HEK293 (cell line): ENCODE measurements around the gene SPACA9.

ENCODE experiments used
- KLF8 ChIP-seq: fragments of 450-650 bp; formaldehyde crosslinking; IDR thresholded peaks from 2 replicates; pipeline ENCODE4 v1.5.1; 2016; ENCODE audit warnings: missing biosample characterization, missing genetic modification characterization
- MEIS1 ChIP-seq: sonication (generic); formaldehyde crosslinking; IDR thresholded peaks from 2 replicates; pipeline ENCODE4 v1.8.1; 2022; ENCODE audit warnings: missing genetic modification reagents, mild to moderate bottlenecking, borderline replicate concordance
- PBX3 ChIP-seq: sonication (generic); formaldehyde crosslinking; IDR thresholded peaks from 2 replicates; pipeline ENCODE4 v1.8.1; 2022; ENCODE audit warnings: mild to moderate bottlenecking, moderate library complexity, missing genetic modification reagents
- YY2 ChIP-seq: fragments of 450-650 bp; formaldehyde crosslinking; IDR thresholded peaks from 2 replicates; pipeline ENCODE4 v1.5.1; 2016; ENCODE audit warnings: missing biosample characterization, missing genetic modification characterization
- ZBTB48 ChIP-seq: fragments of 450-650 bp; formaldehyde crosslinking; IDR thresholded peaks from 2 replicates; pipeline ENCODE4 v1.5.1; 2016; ENCODE audit warnings: missing biosample characterization, missing genetic modification characterization
- ZBTB7A ChIP-seq: fragments of 450-650 bp; formaldehyde crosslinking; IDR thresholded peaks from 2 replicates; pipeline ENCODE4 v1.5.1; 2016; ENCODE audit warnings: low read depth, missing biosample characterization, missing genetic modification characterization
- ZNF114 ChIP-seq: fragments of 450-650 bp; formaldehyde crosslinking; IDR thresholded peaks from 2 replicates; pipeline ENCODE4 v1.5.0; 2017; ENCODE audit warnings: missing biosample characterization, missing genetic modification characterization
- ZNF391 ChIP-seq: fragments of 450-650 bp; formaldehyde crosslinking; IDR thresholded peaks from 2 replicates; pipeline ENCODE4 v1.5.1; 2016; ENCODE audit warnings: low read depth, missing biosample characterization, missing genetic modification characterization, borderline replicate concordance
- ZNF398 ChIP-seq: fragments of 450-650 bp; formaldehyde crosslinking; IDR thresholded peaks from 2 replicates; pipeline ENCODE4 v1.5.1; 2017; ENCODE audit warnings: missing biosample characterization, missing genetic modification characterization
- ZNF404 ChIP-seq: fragments of 450-650 bp; formaldehyde crosslinking; IDR thresholded peaks from 2 replicates; pipeline ENCODE4 v1.5.1; 2017; ENCODE audit warnings: missing biosample characterization, missing genetic modification characterization
- ZNF423 ChIP-seq: fragments of 450-650 bp; formaldehyde crosslinking; IDR thresholded peaks from 2 replicates; pipeline ENCODE4 v1.5.1; 2016; ENCODE audit warnings: missing biosample characterization, missing genetic modification characterization
- ZNF426 ChIP-seq: fragments of 450-650 bp; formaldehyde crosslinking; IDR thresholded peaks from 2 replicates; pipeline ENCODE4 v1.5.1; 2017; ENCODE audit warnings: missing biosample characterization, missing genetic modification characterization, mild to moderate bottlenecking, inconsistent platforms, moderate library complexity
- ZNF473 ChIP-seq: fragments of 450-650 bp; formaldehyde crosslinking; IDR thresholded peaks from 2 replicates; pipeline ENCODE4 v1.5.1; 2017; ENCODE audit warnings: missing biosample characterization, missing genetic modification characterization
- ZNF530 ChIP-seq: fragments of 450-650 bp; formaldehyde crosslinking; IDR thresholded peaks from 2 replicates; pipeline ENCODE4 v1.5.1; 2016; ENCODE audit warnings: low read depth, missing biosample characterization, missing genetic modification characterization
- ZNF555 ChIP-seq: fragments of 450-650 bp; formaldehyde crosslinking; conservative IDR thresholded peaks from 2 replicates; pipeline ENCODE4 v1.5.1; 2017; ENCODE audit warnings: missing biosample characterization, mild to moderate bottlenecking, missing genetic modification characterization, inconsistent platforms
- ZNF629 ChIP-seq: fragments of 450-650 bp; formaldehyde crosslinking; IDR thresholded peaks from 2 replicates; pipeline ENCODE4 v1.5.1; 2017; ENCODE audit warnings: missing biosample characterization, missing genetic modification characterization
- ZNF660 ChIP-seq: fragments of 450-650 bp; IDR thresholded peaks from 2 replicates; pipeline ENCODE4 v1.5.1; 2018; ENCODE audit warnings: missing biosample characterization, mild to moderate bottlenecking, missing genetic modification characterization
- ZNF670 ChIP-seq: fragments of 450-650 bp; formaldehyde crosslinking; IDR thresholded peaks from 2 replicates; pipeline ENCODE4 v1.5.1; 2016; ENCODE audit warnings: missing biosample characterization, missing genetic modification characterization, low read depth
- ZNF704 ChIP-seq: fragments of 450-650 bp; formaldehyde crosslinking; IDR thresholded peaks from 2 replicates; pipeline ENCODE4 v1.5.1; 2016; ENCODE audit warnings: missing biosample characterization, missing genetic modification characterization
- ZNF777 ChIP-seq: fragments of 450-650 bp; formaldehyde crosslinking; IDR thresholded peaks from 2 replicates; pipeline ENCODE4 v1.5.1; 2017; ENCODE audit warnings: missing biosample characterization, missing genetic modification characterization, borderline replicate concordance
- ZNF785 ChIP-seq: fragments of 450-650 bp; formaldehyde crosslinking; IDR thresholded peaks from 2 replicates; pipeline ENCODE4 v1.5.1; 2016; ENCODE audit warnings: missing biosample characterization, missing genetic modification characterization
- ZXDB ChIP-seq: fragments of 450-650 bp; formaldehyde crosslinking; IDR thresholded peaks from 2 replicates; pipeline ENCODE4 v1.5.1; 2016; ENCODE audit warnings: missing biosample characterization, missing genetic modification characterization
- TF ChIP-seq, protein P1 (sequence below): fragments of 450-650 bp; formaldehyde crosslinking; IDR thresholded peaks from 2 replicates; pipeline ENCODE4 v1.5.1; 2016; ENCODE audit warnings: missing biosample characterization, missing genetic modification characterization
- TF ChIP-seq, protein P2 (sequence below): fragments of 450-650 bp; formaldehyde crosslinking; IDR thresholded peaks from 2 replicates; pipeline ENCODE4 v1.5.1; 2016; ENCODE audit warnings: missing biosample characterization, missing genetic modification characterization
- TF ChIP-seq, protein P3 (sequence below): fragments of 450-650 bp; formaldehyde crosslinking; IDR thresholded peaks from 2 replicates; pipeline ENCODE4 v1.5.1; 2016; ENCODE audit warnings: missing biosample characterization, missing genetic modification characterization
- TF ChIP-seq, protein P4 (sequence below): fragments of 450-650 bp; formaldehyde crosslinking; IDR thresholded peaks from 2 replicates; pipeline ENCODE4 v1.5.1; 2016; ENCODE audit warnings: missing biosample characterization, missing genetic modification characterization

The SPACA9 gene

GRCh38 chr9:132877824-132878694 lies 639 bp upstream of the SPACA9 start, which contains the start of gene AK8 (continued):
- TF ChIP-seq ZBTB7A (tag by site-specific recombination) (no peak; the same call in 1 of the 2 replicates), ZNF660 (peak; percentile 80), ZNF404 (tag by site-specific recombination) (no peak), ZBTB48 (tag by site-specific recombination) (peak; percentile 31; the same call in 1 of the 2 replicates), ZNF555 (tag by site-specific recombination) (no peak), PBX3 (CRISPR knock-in tag) (0 out of 2 replicates have a peak, but pooled peaks have one; percentile 54), ZNF785 (tag by site-specific recombination) (0 out of 2 replicates have a peak, but pooled peaks have one; percentile 36), ZNF398 (tag by site-specific recombination) (0 out of 2 replicates have a peak, but pooled peaks have one; percentile 10), KLF8 (tag by site-specific recombination) (peak; percentile 96), ZXDB (tag by site-specific recombination) (peak; percentile 67), ZNF426 (tag by site-specific recombination) (no peak), ZNF423 (tag by site-specific recombination) (no peak), ZNF670 (tag by site-specific recombination) (no peak), ZNF629 (tag by site-specific recombination) (peak; percentile 50), ZNF777 (tag by site-specific recombination) (peak; percentile 98), MEIS1 (CRISPR knock-in tag) (no peak), ZNF473 (no peak), ZNF114 (no peak), ZNF391 (tag by site-specific recombination) (no peak), YY2 (tag by site-specific recombination) (peak; percentile 58), ZNF704 (no peak), ZNF530 (tag by site-specific recombination) (no peak)
- TF ChIP-seq, protein P1, sequence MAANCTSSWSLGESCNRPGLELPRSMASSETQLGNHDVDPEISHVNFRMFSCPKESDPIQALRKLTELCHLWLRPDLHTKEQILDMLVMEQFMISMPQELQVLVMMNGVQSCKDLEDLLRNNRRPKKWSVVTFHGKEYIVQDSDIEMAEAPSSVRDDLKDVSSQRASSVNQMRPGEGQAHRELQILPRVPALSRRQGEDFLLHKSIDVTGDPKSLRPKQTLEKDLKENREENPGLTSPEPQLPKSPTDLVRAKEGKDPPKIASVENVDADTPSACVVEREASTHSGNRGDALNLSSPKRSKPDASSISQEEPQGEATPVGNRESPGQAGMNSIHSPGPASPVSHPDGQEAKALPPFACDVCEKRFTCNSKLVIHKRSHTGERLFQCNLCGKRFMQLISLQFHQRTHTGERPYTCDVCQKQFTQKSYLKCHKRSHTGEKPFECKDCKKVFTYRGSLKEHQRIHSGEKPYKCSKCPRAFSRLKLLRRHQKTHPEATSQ (tag by site-specific recombination) = 0 out of 2 replicates have a peak, but pooled peaks have one; percentile 45
- TF ChIP-seq, protein P2, sequence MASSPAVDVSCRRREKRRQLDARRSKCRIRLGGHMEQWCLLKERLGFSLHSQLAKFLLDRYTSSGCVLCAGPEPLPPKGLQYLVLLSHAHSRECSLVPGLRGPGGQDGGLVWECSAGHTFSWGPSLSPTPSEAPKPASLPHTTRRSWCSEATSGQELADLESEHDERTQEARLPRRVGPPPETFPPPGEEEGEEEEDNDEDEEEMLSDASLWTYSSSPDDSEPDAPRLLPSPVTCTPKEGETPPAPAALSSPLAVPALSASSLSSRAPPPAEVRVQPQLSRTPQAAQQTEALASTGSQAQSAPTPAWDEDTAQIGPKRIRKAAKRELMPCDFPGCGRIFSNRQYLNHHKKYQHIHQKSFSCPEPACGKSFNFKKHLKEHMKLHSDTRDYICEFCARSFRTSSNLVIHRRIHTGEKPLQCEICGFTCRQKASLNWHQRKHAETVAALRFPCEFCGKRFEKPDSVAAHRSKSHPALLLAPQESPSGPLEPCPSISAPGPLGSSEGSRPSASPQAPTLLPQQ (tag by site-specific recombination) = peak; percentile 92
- TF ChIP-seq, protein P3, sequence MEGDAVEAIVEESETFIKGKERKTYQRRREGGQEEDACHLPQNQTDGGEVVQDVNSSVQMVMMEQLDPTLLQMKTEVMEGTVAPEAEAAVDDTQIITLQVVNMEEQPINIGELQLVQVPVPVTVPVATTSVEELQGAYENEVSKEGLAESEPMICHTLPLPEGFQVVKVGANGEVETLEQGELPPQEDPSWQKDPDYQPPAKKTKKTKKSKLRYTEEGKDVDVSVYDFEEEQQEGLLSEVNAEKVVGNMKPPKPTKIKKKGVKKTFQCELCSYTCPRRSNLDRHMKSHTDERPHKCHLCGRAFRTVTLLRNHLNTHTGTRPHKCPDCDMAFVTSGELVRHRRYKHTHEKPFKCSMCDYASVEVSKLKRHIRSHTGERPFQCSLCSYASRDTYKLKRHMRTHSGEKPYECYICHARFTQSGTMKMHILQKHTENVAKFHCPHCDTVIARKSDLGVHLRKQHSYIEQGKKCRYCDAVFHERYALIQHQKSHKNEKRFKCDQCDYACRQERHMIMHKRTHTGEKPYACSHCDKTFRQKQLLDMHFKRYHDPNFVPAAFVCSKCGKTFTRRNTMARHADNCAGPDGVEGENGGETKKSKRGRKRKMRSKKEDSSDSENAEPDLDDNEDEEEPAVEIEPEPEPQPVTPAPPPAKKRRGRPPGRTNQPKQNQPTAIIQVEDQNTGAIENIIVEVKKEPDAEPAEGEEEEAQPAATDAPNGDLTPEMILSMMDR = no peak
- TF ChIP-seq, protein P4, sequence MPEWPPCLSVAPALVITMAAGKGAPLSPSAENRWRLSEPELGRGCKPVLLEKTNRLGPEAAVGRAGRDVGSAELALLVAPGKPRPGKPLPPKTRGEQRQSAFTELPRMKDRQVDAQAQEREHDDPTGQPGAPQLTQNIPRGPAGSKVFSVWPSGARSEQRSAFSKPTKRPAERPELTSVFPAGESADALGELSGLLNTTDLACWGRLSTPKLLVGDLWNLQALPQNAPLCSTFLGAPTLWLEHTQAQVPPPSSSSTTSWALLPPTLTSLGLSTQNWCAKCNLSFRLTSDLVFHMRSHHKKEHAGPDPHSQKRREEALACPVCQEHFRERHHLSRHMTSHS = no peak
